Coronary artery (tissue), 2 donors: ENCODE measurements around the gene ZFYVE27.

Experiments
- DNase-seq: peaks from one replicate; pipeline ENCODE4 v3.0.0-alpha.2; 2017; ENCODE audit warnings: low spot score
- H3K27ac ChIP-seq, 2 donors: fragments of 200-600 bp; sonication (generic); one replicate each; pipeline ENCODE4 v1.5.1; 2016 to 2019
- H3K4me3 ChIP-seq: fragments of 200-600 bp; sonication (generic); 2 replicates; pipeline ENCODE4 v1.5.1; 2016; ENCODE audit warnings: mild to moderate bottlenecking, moderate library complexity
- TF ChIP-seq, protein P1 (sequence below): fragments of 200-600 bp; sonication (generic); IDR thresholded peaks from one replicate; pipeline ENCODE4 v1.5.1; 2019; ENCODE audit warnings: antibody characterized with exemption

Gene ZFYVE27

DNA sequence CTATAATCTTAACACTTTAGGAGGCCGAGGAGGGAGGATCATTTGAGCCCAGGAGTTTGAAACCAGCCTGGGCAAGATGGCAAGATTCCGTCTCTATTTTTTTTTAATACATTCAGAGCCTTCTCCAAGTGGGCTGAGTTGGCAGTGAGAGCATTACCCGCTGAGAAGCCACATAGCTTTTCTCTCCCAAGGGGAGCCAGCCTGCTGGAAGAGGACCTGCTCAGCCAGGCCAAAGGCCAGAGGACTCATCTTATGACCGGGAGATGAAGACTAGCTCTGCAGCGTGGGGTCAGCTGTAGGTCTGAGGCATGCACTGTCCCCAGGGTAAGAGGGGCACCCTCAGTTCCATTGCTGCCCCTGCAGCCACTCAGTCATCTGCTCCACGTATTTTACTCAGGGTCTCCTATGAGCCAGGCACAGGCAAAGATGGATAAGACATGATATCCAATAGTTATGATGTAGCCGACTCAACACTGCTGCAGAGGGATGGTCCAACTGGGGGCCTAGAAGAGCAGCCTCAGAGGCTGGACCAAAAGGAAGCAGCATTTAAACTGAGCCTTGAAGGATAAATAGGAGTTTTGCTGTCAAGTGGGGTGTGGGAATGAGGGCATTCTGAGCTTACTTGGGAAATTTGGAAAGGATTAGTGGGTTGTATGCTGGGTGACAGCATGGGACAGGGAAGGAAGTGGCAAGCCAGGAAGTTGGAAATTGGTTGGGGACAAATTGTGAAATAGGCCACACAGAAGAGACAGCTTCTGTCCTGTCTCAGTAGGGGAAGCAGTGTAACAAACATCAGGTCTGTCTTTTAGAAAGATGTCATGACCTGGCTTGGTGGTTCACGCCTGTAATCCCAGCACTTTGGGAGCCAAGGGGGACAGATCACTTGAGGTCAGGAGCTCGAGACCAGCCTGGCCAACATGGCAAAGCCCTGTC, 25.0 kb upstream of the ZFYVE27 start:
- TF ChIP-seq, protein P1, sequence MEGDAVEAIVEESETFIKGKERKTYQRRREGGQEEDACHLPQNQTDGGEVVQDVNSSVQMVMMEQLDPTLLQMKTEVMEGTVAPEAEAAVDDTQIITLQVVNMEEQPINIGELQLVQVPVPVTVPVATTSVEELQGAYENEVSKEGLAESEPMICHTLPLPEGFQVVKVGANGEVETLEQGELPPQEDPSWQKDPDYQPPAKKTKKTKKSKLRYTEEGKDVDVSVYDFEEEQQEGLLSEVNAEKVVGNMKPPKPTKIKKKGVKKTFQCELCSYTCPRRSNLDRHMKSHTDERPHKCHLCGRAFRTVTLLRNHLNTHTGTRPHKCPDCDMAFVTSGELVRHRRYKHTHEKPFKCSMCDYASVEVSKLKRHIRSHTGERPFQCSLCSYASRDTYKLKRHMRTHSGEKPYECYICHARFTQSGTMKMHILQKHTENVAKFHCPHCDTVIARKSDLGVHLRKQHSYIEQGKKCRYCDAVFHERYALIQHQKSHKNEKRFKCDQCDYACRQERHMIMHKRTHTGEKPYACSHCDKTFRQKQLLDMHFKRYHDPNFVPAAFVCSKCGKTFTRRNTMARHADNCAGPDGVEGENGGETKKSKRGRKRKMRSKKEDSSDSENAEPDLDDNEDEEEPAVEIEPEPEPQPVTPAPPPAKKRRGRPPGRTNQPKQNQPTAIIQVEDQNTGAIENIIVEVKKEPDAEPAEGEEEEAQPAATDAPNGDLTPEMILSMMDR: no peak
- DNase-seq: no peak
- peak overlapping the region; percentile 93 to 96 for H3K27ac ChIP-seq
- no peak overlapping the region for H3K4me3 ChIP-seq

DNA sequence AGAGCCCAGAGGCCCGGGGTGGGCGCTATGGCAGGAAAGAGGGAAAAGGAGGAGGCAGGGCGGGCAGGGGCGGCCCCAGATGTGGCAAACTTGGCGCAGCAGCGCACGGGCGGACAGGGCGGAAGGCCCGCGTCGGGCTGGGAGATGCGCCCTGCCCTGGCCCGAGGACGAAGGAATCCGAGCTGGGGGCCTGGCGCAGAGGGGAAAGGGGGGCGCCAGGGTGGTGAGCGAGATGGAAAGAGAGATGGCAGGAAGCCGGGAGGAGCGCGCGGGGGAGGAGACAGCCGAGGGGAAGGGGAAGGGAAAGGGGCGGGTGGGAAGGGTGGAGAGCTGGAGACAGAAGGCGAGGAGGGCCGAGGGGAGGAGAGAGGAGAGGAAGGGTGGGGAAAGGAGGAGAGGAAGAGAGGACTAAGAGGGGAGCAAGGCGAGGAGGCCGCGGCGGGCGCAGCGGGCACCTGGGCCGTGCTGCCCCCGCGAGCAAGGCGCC, 23.5 kb upstream of the ZFYVE27 start, which contains the start of gene MARVELD1:
MARVELD1 (plus strand) TSS at position 392 of the 487 bp plus-strand sequence. CDS start 147 bp downstream, outside the sequence.
- peak; percentile 84 for DNase-seq
- Histone ChIP-seq H3K27ac (peak within 1 kb of the TSS; percentile 93 to 96), H3K4me3 (peak within 1 kb of the TSS; percentile 81)
- TF ChIP-seq, protein P1: no peak

DNA sequence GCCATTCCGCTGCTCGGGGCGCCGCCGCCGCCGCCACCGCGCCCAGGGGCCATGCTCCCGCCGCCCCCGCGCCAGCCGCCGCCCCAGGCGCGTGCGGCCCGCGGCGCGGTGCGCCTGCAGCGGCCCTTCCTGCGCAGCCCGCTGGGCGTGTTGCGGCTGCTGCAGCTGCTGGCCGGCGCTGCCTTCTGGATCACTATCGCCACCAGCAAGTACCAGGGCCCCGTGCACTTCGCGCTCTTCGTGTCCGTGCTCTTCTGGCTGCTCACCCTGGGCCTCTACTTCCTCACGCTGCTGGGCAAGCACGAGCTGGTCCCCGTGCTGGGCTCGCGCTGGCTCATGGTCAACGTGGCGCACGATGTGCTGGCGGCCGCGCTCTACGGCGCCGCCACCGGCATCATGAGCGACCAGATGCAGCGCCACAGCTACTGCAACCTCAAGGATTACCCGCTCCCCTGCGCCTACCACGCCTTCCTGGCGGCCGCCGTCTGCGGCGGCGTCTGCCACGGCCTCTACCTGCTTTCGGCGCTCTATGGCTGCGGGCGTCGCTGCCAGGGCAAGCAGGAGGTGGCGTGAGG, 23.0 kb upstream of the ZFYVE27 start:
- peak overlapping the region; percentile 93 to 96 for H3K27ac ChIP-seq
- TF ChIP-seq, protein P1: no peak
- H3K4me3 ChIP-seq: peak overlapping the region; percentile 81
- DNase-seq: peak; percentile 83

DNA sequence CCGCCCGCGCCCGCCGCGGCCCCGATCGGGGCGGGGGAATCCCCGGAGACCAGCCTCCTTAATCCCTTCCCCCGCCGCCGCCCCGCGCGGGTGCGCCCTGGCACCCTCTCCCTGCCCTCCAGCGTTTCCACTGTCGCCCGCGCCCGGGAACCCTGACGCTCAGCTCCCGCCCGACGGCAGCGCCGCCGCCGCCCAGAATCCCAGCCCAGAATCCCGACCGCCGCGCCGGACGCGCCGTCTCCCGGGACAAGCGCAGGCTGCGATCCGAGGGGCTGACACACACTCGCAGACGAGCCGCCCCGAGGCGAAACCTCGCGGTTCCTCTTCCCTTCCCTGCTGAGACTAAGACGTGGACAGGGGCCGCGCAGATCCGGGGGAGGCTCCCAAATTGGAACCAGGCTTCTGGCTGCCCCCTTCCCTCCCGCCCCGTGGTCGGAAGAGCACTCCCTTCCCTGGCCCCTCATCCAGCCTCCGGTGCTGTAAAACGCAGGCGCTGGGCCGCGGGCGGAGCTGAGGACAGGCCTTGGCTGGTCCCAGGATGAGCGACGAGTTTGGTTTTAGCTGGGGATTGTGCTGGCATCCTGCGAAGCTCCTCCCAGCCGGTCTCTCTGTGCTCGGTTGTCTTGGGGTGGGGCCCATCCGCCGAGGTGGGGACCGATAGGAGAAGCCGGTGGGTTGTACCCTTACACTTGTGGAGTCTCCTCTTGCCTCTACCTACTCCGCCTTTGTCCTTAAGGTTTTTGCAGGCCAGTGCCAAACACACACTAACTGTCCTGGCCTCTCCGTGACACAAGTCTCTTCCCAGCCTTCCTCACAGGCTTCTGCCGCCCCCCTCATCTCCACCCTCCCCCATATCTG, 22.3 kb upstream of the ZFYVE27 start:
- H3K4me3 ChIP-seq: peak overlapping the region; percentile 81
- TF ChIP-seq, protein P1: no peak
- peak; percentile 92 for DNase-seq
- H3K27ac ChIP-seq: peak overlapping the region; percentile 93 to 96

DNA sequence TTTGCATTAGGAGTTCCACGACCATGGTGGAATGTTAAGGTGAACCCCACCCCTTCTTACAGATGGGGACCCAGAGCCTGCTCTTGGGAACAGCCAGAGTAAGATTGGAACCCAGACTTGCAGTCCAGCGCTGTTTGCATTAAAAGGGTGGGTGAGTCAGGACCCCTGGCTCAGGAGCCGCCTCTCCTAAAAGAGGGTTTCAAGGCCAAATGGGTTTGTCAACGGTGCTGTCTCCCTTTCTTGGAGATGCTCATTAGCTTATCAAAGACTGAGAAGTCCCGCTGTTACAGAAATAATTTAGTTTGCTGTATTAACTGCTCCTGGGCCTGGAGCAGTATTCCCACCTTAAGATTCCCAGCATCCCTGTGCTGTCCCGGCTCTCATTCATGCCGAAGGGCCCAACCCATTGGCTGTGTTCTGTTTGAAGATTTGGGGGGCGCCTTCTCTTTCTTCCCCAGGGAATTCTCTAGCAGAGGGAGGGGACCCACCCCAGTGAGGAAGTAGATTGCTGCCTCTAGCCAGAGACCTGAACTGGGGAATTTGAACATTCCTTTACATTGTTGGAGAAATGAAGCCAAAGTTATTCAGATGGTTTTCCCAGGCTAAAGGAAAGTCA, 21.6 kb upstream of the ZFYVE27 start:
- TF ChIP-seq, protein P1: no peak

DNA sequence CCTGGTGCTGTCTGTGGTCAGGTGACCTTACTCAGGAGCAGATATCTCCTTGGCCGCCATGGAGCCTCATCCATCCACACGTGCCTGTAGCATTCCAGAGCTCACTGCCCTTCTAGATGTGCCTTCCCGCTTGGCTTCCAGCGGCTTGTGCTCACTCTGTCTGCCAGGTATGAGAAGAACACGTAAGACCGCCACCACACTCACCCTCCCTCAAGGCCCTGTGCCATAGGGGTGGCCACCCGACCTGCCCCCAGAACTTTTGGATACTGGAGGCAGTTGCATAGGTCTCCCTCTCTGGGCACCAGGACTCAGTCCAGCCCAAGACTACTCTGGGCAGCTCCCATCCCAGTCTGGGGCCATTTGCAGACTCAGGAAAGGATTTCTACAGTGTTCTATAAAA, 19.3 kb upstream of the ZFYVE27 start:
- peak overlapping the region; percentile 93 to 96 for H3K27ac ChIP-seq
- no peak overlapping the region for H3K4me3 ChIP-seq
- TF ChIP-seq, protein P1: no peak
- DNase-seq: no peak

More for the DNA sequence above, 21.6 kb upstream of the ZFYVE27 start:
- no peak for DNase-seq
- peak overlapping the region; percentile 93 to 96 for H3K27ac ChIP-seq
- peak overlapping the region; percentile 81 for H3K4me3 ChIP-seq
